ENCODE data around the gene TRABD2A.

The TRABD2A gene

GRCh38 chr2:84830758-84831500 lies 50.0 kb downstream of the TRABD2A start:
- FAIRE-seq: no peak

GRCh38 chr2:84830095-84830494 lies 50.8 kb downstream of the TRABD2A start:
- FAIRE-seq: no peak
- DNase-seq (ENCODE audit: extremely low spot score, insufficient read length, low read depth): no peak

More at GRCh38 chr2:84830758-84831500, 50.0 kb downstream of the TRABD2A start:
- no peak for DNase-seq (ENCODE audit: extremely low spot score, insufficient read length, low read depth)

- no peak for DNase-seq (ENCODE audit: extremely low spot score, insufficient read length, low read depth)
- no peak for FAIRE-seq
Measured at GRCh38 chr2:84829693-84830092, 51.2 kb downstream of the TRABD2A start.

GRCh38 chr2:84827978-84828575 lies 52.8 kb downstream of the TRABD2A start:
- no peak for DNase-seq (ENCODE audit: extremely low spot score, insufficient read length, low read depth)
- FAIRE-seq: no peak

GRCh38 chr2:84823788-84824187 lies 57.1 kb downstream of the TRABD2A start:
- DNase-seq (ENCODE audit: extremely low spot score, insufficient read length, low read depth): no peak
- FAIRE-seq: no peak

- FAIRE-seq: no peak
- DNase-seq (ENCODE audit: extremely low spot score, insufficient read length, low read depth): no peak
Measured at GRCh38 chr2:84823229-84823628, 57.7 kb downstream of the TRABD2A start.

GRCh38 chr2:84821806-84822205 lies 59.1 kb downstream of the TRABD2A start:
- FAIRE-seq: no peak
- no peak for DNase-seq (ENCODE audit: extremely low spot score, insufficient read length, low read depth)

GRCh38 chr2:84817239-84817655 lies 63.6 kb downstream of the TRABD2A start:
- peak; percentile 95 for FAIRE-seq
- peak; percentile 39 for DNase-seq (ENCODE audit: extremely low spot score, insufficient read length, low read depth)

- FAIRE-seq (peak; percentile 85), DNase-seq (ENCODE audit: extremely low spot score, insufficient read length, low read depth) (peak; percentile 18)
Measured at GRCh38 chr2:84816426-84817026, 64.4 kb downstream of the TRABD2A start.

- DNase-seq (ENCODE audit: extremely low spot score, insufficient read length, low read depth): no peak
Measured at GRCh38 chr2:84815146-84815545, 65.7 kb downstream of the TRABD2A start.

GRCh38 chr2:84811839-84812431 lies 68.9 kb downstream of the TRABD2A start:
- FAIRE-seq (no peak), DNase-seq (ENCODE audit: extremely low spot score, insufficient read length, low read depth) (no peak)

More at GRCh38 chr2:84815146-84815545, 65.7 kb downstream of the TRABD2A start:
- no peak for FAIRE-seq

GRCh38 chr2:84808279-84808678 lies 72.6 kb downstream of the TRABD2A start:
- DNase-seq (ENCODE audit: extremely low spot score, insufficient read length, low read depth) (no peak), FAIRE-seq (no peak)

GRCh38 chr2:84807063-84807485 lies 73.8 kb downstream of the TRABD2A start:
- no peak for DNase-seq (ENCODE audit: extremely low spot score, insufficient read length, low read depth)
- no peak for FAIRE-seq

- DNase-seq (ENCODE audit: extremely low spot score, insufficient read length, low read depth) (no peak), FAIRE-seq (no peak)
Measured at GRCh38 chr2:84805250-84805958, 75.5 kb downstream of the TRABD2A start.

GRCh38 chr2:84801811-84802210 lies 79.1 kb downstream of the TRABD2A start:
- peak; percentile 26 for FAIRE-seq
- DNase-seq (ENCODE audit: extremely low spot score, insufficient read length, low read depth): no peak

- FAIRE-seq: peak; percentile 67
- DNase-seq (ENCODE audit: extremely low spot score, insufficient read length, low read depth): no peak
Measured at GRCh38 chr2:84800194-84800805, 80.6 kb downstream of the TRABD2A start.

GRCh38 chr2:84799772-84800171 lies 81.1 kb downstream of the TRABD2A start:
- DNase-seq (ENCODE audit: extremely low spot score, insufficient read length, low read depth): no peak
- FAIRE-seq: no peak

GRCh38 chr2:84797271-84797670 lies 83.6 kb downstream of the TRABD2A start:
- DNase-seq (ENCODE audit: extremely low spot score, insufficient read length, low read depth): no peak
- FAIRE-seq: no peak

- DNase-seq (ENCODE audit: extremely low spot score, insufficient read length, low read depth) (no peak), FAIRE-seq (no peak)
Measured at GRCh38 chr2:84796798-84797197, 84.1 kb downstream of the TRABD2A start.

- FAIRE-seq: no peak
Measured at GRCh38 chr2:84793641-84794040, 87.2 kb downstream of the TRABD2A start.

More at GRCh38 chr2:84793641-84794040, 87.2 kb downstream of the TRABD2A start:
- no peak for DNase-seq (ENCODE audit: extremely low spot score, insufficient read length, low read depth)

All from GM18507 (cell line).